HG03045 (cell line): ENCODE measurements around the gene B2M.
"Not testable (repeated sequence)": the region's sequence is repeated elsewhere in the genome, so short reads cannot be mapped to it uniquely, and the experiment has no call there.

Experiments used
- ATAC-seq: cut with Tn5 transposase; IDR thresholded peaks from one replicate; pipeline ENCODE4 v1.9.1; 2021; ENCODE audit warnings: mild to moderate bottlenecking, moderate library complexity; ENCODE audit not compliant: unreplicated experiment

B2M gene

DNA sequence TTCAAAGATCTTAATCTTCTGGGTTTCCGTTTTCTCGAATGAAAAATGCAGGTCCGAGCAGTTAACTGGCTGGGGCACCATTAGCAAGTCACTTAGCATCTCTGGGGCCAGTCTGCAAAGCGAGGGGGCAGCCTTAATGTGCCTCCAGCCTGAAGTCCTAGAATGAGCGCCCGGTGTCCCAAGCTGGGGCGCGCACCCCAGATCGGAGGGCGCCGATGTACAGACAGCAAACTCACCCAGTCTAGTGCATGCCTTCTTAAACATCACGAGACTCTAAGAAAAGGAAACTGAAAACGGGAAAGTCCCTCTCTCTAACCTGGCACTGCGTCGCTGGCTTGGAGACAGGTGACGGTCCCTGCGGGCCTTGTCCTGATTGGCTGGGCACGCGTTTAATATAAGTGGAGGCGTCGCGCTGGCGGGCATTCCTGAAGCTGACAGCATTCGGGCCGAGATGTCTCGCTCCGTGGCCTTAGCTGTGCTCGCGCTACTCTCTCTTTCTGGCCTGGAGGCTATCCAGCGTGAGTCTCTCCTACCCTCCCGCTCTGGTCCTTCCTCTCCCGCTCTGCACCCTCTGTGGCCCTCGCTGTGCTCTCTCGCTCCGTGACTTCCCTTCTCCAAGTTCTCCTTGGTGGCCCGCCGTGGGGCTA is at the start of gene B2M, which contains the start of gene PATL2:
Gene B2M (plus strand): TSS at position 422 of the 647 bp plus-strand sequence. CDS start 30 bp downstream, at position 452.
Gene PATL2 (minus strand): TSS at position 228 of the 647 bp plus-strand sequence. CDS start 34,833 bp downstream, outside the sequence.
- peak; percentile 80 for ATAC-seq

DNA sequence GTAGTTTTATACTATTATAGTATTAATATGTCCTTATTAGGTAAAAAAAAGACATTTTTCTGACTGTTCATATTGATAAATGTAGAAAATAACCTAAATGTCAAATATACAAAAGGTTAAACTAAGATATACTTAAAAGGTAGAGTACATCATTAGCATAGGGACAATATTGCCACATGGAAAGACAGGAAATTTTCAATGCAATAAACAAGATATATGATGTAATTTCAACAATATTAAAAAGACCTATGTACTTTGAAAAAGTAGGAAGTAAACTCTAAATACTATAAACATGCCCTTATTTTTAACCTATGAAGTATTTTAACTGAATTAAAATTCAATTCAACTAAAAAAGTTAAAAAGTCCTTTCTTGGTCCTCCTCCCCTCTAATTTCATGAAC is 49.7 kb upstream of the B2M start:
- ATAC-seq, result no peak

DNA sequence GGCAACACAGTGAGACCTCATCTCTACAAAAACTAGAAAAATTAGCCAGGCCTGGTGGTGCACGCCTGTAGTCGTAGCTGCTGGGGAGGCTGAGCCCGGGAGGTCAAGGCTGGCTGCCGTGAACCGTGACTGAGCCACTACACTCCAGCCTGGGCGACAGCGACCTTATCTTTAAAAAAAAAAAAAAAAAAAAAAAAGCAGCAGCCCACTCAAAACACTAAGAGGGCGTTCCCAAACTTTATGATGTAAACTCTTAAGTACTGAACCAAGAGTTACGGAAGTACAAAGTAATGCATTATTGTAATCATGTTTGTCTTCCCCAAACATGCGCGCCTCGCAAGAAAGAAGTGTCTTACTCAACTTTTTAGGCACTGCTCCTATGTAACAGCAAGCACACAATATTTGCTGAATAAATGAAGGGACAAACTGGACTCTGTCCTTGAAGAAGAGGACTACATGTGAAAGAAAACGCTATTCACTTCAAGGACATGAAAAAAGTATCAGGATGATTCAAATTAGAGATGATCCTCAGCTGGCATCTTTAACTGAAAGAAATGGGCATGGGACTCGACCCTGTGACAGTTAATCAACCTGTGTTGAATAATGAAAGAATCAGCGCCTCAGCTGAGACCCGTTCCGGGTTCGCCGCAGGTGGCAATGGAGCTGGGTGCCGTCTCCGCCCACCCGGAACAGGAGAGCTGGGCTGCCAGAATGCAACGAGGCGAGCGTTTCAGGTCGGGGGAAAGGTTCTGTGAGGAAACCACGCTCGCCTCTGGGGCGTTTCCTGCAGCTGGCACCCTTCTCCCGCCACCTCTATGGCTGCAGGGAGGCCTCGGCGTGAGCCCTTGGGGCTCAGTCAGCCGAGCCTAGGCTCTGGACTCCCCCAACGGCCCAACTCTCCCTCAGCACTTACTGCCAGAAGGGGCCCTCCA is 48.6 kb upstream of the B2M start:
- ATAC-seq, result peak; percentile 52

DNA sequence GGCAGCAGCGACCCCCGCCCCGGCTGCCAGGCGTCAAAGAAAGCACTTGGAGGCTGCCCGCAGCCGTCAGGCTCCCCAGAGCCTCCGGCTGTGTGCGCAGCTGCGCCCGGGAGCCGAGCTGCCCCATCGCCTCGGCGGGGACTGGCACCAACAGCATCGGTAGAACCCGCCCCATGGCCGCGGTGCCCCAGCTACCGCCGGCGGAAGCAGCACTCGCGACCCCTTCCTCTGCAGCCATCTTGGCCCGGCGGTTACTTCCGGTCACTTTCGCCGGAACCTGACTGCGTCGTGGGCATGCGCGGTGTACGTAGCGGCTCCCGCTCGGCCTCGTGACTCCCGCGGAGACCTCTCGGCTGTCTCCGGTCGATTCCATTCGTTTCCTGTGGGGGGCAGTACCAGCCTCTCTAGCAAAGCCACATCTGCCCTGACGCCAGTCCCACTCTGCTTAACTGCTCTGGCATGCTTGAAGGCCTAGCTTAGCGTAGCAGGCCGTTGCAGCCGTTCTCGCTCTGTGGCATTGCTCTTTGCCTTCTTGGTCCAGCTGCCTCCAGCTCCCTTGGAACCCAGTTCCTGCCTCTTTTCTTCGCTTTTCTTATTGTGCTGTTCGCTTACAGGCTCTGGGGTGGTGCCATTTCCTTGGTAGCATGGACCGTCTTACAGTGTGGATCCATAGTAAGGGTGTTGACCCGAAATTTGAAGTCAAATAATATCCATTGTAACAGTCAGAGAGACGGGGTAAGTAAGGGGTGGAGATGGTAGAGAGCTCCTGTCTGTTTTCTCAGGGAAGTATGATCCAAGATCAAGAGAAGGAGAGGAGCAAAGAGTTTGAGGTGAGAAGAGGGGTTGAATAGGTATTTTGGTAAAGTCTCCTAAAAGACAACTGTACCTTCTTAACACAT is 47.7 kb upstream of the B2M start, which contains the start of gene SPG11:
Gene SPG11 (minus strand): TSS at position 253 of the 899 bp plus-strand sequence. CDS start 15 bp downstream, at position 238.
- peak; percentile 83 for ATAC-seq

DNA sequence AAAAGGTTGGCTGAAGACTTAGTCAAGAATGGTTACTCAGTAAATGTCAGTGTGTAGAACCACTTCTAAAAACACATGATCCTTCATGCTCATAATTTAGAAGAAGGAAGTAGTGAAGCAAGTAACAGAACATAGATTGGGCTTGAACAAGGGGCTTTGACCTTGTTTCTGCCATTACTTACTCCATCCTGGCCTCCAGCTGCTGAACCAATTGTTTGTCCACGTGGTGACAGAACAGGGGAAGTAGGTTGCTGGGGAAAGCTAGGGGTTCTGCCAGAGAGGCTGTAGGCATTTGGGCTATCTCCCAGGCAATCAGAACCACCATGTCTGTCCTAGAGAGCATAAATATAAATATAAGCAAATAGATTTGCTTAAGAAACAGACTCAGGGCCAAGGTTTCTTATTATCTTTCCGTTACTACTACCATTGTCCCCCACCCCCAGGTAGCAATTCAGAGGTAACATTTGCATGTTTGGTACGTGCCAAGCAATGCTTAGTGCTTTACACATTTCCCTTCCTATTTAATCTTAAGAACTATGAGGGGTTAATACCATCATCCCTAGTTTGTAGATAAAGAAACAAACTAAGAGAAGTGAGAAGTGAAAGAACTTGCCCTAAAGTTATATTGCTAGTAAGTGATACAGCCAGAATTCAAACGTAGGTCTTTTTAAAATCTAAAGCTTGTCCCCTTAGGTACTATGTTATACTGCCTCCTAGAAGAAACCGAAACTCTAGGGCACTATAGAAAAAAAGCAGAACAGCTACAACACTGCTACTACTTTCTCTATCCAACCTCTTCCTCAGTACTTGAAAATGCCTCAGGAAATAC is 44.9 kb upstream of the B2M start:
- no peak for ATAC-seq

DNA sequence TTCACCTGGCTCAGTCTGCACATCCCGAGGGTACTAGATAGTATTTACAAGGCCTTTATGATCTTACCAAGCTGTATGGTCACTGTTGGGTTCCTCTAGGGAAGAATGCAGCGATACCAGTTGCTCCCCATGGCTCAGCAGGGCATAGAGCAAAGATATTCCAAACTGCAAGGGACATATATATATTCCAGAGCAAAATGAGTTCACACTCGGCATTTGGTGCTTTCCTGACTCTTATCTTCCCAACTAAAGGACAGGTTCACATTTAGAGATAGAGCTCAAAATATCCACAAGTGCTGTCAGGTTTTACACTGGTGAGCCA is 44.3 kb upstream of the B2M start:
- no peak for ATAC-seq

DNA sequence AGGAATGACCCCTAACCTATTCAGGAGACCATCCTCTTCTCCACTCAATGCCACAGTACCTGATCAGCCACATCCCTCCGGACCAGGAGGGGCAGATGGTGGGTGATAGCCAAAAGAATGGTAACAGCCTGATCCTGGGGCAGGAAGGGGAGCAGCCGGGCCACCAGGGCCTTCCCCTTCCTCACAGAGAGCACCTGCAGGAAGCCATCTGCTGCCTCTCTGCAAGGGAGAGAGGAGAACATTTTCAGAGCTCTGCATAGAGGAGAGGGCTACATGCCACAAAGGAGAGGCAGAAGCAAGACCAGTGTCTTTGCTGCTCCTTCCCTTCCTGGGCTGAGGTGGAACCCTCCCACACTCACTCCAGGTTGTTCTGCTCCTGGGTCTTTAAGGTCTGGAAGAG is 42.4 kb upstream of the B2M start:
- no peak for ATAC-seq

DNA sequence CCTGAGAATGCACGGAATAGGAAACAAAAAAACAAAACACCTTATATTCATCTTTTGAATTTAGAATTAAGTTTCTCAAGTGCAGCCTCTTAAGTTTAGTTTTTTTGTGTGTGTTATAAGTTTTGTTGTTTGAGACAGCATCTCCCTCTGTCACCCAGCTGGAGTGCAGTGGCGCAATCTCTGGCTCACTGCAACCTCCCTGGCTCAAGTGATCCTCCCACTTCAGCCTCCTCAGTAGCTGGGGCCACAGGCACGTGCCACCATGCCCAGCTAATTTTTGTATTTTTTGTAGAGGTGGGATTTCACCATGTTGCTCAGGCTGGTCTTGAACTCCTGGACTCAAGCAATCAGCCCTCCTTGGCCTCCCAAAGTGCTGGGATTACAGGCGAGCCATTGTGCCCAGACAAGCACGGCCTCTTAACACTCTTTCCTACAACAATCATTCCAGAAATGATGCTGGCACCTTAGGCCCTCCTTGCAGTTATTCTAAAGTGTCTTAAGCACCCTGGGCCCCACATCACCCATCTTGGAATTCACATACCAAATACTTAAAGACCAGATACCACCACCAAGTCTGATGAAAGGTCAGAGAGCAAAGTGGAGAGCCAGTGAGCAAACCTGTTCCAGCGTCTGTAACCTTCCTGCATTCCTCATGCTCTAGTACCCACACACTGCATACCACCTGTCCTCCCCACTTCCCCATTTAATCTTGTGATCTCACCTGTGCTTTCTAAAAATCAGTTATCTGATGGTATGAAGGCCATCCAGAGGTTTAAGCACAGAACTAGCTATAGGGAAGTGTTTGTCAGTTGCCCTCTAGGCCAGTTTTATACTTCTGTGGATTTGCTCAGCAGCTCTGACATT is 41.0 kb upstream of the B2M start:
- no peak for ATAC-seq

DNA sequence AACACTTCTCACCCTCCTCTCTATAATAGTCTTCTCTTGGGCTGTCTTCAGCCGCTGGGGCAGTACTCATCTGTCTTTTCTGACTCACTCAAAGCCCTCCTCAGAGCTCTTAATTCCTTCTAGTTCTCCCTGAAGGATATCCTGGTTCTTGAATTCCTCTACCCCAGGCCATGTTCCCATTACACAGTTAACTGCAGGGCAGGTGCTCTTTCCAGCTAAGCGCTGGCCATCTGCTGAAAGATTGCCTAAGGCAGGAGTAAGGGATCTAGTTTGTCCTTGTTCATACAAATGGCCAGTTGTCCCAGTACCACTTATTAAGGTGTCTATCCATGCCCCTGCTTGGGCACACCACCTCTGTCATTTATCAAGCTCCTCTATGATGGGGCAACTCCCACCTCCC is 37.7 kb upstream of the B2M start:
- no peak for ATAC-seq

DNA sequence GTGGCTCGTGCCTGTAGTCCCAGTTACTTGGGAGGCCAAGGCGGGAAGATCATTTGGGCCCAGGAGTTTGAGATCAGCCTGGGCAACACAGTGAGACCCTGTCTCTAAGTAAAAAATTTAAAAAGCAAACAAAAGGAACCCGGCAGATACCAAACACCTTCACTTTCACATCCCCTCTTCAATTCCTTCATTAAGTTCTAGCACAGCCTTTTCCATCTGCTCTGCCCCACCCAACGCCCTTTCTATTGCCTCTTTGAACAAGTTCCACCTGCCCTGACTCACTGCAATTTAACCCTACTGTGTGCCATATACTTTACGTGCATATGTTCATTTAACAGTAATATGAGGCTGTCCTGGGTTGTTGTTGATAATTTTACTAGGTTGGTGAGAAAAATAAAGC is 35.4 kb upstream of the B2M start:
- ATAC-seq, result no peak

DNA sequence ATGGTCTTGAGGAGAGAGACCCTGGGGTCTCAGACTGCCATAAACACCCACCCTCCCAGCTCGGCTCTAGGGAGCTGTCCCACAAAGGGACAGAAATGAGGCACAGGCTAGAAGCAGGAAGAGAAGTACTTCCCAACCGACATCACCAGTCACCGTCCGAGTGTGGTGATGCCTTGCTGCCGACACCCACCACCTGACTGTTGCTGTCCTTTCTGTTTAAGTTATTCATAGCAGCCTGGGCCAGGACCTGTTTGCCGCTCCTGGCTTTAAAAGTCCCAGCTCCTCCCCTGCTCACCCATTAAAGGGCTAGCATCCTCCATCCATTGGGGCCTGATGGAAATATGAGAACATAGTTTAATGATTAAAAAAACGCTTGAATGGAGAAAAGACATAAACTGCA is 34.6 kb upstream of the B2M start:
- ATAC-seq, result no peak

DNA sequence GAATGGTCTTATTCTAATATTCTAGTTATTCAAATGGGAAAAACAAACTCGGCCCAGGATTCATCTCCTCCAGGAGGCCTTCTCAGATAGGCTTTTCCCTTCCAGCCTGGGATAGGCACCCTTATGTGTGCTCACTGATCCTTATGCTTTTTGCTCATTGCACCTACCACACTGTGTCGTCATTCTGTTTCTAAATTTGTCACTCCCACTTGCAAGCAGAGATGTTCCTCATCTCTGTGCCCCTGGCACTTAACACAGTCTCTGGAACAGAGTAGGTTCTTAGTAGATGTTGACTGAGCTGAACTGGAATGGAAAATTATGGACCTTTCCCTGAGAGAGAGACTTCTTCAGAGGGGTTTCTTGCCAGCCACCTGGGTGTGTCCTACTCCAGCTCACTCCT is 29.1 kb upstream of the B2M start:
- ATAC-seq, result no peak

DNA sequence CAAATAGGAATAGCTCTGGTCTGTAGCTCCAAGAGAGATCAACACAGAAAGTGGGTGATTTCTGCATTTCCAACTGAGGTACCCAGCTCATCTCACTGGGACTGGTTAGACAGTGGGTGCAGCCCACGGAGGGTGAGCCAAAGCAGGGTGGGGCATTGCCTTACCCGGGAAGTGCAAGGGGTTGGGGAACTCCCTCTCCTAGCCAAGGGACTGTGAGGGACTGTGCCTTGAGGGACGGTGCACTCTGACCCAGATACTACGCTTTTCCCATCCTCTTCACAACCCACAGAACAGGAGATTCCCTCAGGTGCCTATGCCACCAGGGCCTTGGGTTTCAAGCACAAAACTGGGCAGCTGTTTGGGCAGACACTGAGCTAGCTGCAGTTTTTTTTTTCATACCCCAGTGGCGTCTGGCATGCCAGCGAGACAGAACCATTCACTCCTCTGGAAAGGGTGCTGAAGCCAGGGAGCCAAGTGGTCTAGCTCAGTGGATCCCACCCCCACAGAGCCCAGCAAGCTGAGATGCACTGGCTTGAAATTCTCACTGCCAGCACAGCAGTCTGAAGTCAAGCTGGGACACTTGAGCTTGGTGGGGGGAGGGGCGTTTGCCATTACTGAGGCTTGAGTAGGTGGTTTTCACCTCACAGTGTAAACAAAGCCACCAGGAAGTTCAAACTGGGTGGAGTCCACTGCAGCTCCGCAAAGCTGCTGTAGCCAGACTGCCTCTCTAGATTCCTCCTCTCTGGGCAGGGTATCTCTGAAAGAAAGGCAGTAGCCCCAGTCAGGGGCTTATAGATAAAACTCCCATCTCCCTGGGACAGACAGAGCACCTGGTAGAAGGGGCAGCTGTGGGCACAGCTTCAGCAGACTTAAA is 28.3 kb upstream of the B2M start:
- ATAC-seq, result not testable (repeated sequence)

DNA sequence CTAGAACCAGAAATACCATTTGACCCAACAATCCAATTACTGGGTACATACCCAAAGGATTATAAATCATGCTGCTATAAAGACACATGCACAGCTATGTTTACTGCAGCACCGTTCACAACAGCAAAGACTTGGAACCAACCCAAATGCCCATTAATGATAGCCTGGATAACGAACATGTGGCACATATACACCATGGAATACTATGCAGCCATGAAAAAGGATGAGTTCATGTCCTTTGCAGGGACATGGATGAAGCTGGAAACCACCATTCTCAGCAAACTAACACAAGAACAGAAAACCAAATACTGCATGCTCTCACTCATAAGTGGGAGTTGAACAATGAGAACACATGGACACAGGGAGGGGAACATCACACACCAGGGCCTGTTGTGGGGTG is 22.0 kb upstream of the B2M start:
- ATAC-seq, result not testable (repeated sequence)

DNA sequence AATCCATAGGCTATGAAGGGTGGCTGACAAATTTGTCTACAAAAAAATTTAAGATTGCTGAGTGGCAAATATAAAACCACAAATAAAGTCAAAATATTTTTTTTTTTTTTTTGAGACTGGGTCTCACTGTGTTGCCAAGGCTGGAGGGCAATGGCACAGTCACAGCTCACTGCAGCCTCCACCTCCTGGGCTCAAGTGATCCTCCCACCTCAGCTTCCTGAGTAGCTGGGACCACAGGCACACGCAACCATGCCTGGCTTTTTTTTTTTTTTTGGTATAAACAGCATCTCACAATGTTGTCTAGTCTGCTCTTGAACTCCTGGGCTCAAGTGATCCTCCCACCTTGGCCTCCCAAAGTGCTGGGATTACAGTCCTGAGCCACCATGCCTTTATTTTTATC is 21.1 kb upstream of the B2M start:
- ATAC-seq, result not testable (repeated sequence)

DNA sequence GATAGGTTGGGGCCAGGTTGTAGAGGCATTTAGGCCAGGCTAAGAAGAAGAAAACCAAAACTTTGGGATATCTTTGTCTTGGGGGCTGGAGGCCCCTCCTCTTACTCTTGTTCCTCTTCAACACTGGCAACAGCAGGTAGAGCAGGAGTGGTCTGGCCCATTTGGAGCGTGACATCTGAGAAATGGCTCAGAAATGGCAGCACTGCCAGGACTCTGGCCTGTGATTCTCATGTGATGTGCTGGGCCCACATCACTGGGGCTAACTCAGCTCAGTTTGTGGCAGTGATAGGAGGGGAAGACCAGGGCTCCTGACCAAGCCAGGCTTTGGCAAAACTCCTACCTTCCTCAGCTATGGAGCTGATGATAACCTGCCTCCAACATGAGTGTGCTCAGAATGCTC is 18.7 kb upstream of the B2M start:
- ATAC-seq, result no peak

DNA sequence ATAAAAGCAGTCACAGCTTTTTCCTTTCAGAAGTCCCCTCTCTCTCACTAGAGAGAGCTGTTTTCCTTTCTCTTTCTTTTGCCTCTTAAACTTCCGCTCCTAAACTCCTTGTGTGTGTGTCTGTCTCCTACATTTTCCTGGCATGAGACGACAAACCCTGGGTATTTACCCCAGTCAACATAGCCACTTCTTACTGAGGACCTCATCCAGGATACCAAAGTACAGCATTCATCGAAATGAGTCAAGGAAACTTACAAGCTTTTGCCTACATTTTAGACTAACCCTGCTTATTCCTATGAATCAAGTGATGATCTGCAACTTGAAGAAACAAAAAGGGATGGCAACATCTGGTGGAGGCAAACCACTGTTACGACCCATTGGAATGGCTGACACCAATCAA is 16.9 kb upstream of the B2M start:
- no peak for ATAC-seq

DNA sequence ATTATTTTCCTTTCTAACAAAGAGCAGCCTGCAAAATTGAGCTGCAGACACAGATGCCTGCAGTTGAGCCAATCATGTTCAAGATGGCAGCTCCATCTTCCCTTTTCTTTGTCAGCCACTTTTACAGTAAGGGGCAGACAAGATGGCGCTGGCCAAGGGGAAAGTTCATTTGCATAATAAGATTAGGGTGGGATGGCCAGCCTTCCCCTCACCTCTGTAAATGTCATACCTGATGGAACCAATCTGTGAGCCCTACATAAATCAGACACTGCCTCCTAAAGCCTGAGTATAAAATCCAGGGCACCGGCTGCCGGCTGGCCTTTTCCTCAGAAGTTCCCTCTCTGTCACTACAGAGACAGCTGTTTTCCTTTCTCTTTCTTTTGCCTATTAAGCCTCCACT is 16.0 kb upstream of the B2M start:
- ATAC-seq, result no peak
